Measurements from ENCODE around the gene C12orf42. TPM values are rescaled to one million over a fixed set of nuclear protein-coding genes. Genes with fewer than 3 reads are reported as not detected.

C12orf42 gene
- total RNA-seq, 4 donors from 2014 or later, result not detected

DNA sequence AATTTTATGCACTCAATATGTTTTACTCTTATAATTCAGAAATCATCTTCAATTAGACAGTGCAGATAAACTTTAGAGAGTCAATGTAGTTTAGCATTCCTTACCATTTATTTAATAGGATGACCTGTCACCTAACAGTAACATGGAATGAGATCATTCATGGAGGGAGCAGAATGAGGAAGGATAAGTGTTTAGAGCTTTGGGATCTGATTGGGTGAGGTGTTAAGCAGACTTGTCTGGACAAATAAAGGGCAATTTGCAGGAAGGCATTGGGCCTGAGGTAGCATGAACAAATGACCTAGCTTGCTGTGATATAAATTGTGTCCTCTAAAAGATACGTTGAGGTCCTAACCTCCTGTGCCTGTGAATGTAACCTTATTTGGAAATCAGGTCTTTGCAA lies 187.4 kb downstream of the C12orf42 start:
- intact Hi-C loops (cut with DNase I; ENCODE audit: low total_unique reads), result no loop called here
- no peak for TF ChIP-seq POLR2A (IDR thresholded peaks at IDR 0.05)
- TF ChIP-seq, protein P1, sequence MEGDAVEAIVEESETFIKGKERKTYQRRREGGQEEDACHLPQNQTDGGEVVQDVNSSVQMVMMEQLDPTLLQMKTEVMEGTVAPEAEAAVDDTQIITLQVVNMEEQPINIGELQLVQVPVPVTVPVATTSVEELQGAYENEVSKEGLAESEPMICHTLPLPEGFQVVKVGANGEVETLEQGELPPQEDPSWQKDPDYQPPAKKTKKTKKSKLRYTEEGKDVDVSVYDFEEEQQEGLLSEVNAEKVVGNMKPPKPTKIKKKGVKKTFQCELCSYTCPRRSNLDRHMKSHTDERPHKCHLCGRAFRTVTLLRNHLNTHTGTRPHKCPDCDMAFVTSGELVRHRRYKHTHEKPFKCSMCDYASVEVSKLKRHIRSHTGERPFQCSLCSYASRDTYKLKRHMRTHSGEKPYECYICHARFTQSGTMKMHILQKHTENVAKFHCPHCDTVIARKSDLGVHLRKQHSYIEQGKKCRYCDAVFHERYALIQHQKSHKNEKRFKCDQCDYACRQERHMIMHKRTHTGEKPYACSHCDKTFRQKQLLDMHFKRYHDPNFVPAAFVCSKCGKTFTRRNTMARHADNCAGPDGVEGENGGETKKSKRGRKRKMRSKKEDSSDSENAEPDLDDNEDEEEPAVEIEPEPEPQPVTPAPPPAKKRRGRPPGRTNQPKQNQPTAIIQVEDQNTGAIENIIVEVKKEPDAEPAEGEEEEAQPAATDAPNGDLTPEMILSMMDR (IDR thresholded peaks at IDR 0.05), result no peak
- no peak for DNase-seq (ENCODE audit: low spot score in 2 of 2)
- H3K4me3 ChIP-seq (ENCODE audit: low read depth, poor library complexity, severe bottlenecking), result no peak overlapping the region
- 51 to 62% methylated on average over 1 of the region's 1 CpG for WGBS, 2 donors

DNA sequence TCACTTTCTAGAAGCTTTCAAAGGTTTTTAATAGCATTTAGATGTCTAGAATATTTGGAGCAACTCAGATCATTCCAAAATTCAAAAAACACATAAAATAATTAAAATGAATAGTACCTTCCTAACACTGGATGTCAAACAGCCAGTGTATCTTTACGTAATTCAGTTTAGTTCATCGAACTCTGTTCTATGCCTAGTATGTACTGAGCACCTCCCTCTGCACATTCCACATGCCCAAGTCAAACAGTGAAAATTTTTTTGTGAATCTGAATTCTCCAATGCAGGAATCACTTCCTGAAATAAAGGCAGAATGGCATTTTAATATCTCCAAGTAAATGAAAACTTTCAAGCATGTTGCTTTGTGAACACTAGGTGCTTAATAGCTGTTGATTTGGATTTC lies 192.3 kb downstream of the C12orf42 start:
- WGBS, 2 donors, result 79 to 91% methylated on average over 2 of the region's 2 CpGs

DNA sequence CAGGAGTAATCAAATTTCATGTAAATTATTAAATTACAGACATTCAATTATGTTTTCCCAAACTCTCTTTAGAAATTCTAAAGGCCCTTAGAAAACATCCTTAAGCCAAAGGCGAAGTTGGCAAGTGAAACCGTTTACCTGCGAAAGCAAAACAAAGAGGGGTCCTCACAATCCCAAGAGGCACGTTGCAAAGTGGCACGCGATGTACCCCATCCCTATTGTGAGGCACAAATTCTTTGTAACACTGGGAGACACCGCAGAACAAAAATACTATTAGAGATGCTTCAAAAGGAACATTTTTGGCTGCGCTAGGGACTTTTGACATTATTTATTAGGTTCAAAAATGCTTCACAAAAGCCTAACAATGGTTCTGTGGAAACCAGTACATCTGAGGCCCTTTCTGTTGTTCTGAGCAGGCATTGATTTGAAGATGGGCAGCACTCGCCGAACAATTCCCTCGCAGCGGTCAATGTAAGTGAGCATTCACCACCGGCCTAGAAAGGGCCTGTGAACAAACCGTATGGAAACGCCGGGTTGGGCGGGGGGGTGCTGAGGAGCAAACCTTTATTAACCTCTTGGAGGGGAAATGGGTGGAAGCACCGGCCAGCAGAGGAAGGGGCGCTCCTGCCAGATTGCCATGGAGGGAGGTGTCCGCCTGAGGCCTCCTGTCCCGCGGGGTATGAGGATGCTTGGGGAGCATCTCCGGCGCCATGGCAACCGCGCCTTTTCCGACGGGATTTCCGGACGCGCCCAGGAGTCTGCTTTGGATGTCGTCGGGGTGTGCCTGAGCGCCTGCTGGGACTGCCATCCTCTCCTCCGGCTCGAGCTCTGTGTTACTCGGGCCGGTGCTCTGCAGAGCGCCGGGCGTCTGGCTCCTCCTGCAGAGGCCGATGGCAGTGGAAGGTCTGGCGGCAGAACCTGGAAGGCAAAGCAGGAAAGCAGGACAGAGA lies 193.9 kb downstream of the C12orf42 start:
- intact Hi-C loops (cut with DNase I; ENCODE audit: low total_unique reads), result no loop called here
- whole genome bisulfite sequencing, 2 donors, result 17 to 19% methylated on average over 33 to 35 of the region's 43 CpGs
- no peak overlapping the region for H3K4me3 ChIP-seq (ENCODE audit: low read depth, poor library complexity, severe bottlenecking)
- DNase-seq (ENCODE audit: low spot score in 2 of 2), result no peak
- no peak for TF ChIP-seq POLR2A (IDR thresholded peaks at IDR 0.05)
- TF ChIP-seq, protein P1 (IDR thresholded peaks at IDR 0.05), result no peak

More for the DNA sequence above, 192.3 kb downstream of the C12orf42 start:
- intact Hi-C loops (cut with DNase I; ENCODE audit: low total_unique reads), result no loop called here
- no peak for TF ChIP-seq POLR2A (IDR thresholded peaks at IDR 0.05)
- TF ChIP-seq, protein P1 (IDR thresholded peaks at IDR 0.05), result no peak
- H3K4me3 ChIP-seq (ENCODE audit: low read depth, poor library complexity, severe bottlenecking), result no peak overlapping the region
- DNase-seq (ENCODE audit: low spot score in 2 of 2), result no peak

DNA sequence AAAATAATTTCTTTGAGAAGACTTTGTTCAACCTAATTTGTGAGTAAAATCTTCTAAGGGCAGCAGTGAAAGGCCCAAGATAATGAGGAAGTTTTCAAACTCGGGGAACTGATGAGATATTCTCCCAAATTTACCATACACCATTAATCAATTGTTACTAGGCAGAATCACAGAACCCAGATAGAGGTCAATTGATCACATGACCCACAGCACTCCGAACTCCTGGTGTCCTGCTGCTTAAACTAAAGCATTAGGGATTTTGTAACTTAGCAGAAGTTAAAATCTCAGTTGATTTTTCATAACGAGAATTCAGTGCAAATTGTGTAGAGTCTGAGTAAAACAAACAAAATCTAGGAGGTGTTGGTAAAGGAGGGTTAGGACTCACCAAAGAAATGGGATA lies 207.8 kb downstream of the C12orf42 start:
- no peak overlapping the region for H3K4me3 ChIP-seq (ENCODE audit: low read depth, poor library complexity, severe bottlenecking)
- TF ChIP-seq, protein P1 (IDR thresholded peaks at IDR 0.05), result no peak
- no peak for TF ChIP-seq POLR2A (IDR thresholded peaks at IDR 0.05)
- intact Hi-C loops (cut with DNase I; ENCODE audit: low total_unique reads), result no loop called here
- DNase-seq (ENCODE audit: low spot score in 2 of 2), result no peak
- WGBS, 2 donors, result 58 to 69% methylated on average over 3 of the region's 3 CpGs

DNA sequence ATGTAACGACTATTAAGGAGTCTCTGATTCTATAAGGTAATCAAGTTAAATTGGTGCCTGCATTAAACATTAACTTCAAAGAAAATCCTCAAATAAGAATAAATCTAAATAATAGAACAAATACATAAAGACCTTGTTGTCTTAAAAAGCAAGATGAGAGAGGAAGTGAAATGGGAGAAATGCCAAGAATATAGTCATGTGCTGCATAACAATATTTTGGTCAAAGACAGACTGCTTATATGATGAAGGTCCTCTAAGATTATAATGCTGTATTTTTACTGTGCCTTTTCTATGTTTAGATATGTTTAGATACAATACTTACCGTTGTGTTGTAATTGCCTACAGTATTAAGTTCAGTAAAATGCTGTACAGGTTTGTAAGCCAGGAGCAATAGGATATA lies 213.6 kb downstream of the C12orf42 start:
- H3K4me3 ChIP-seq (ENCODE audit: low read depth, poor library complexity, severe bottlenecking), result no peak overlapping the region
- no peak for TF ChIP-seq POLR2A (IDR thresholded peaks at IDR 0.05)
- TF ChIP-seq, protein P1 (IDR thresholded peaks at IDR 0.05), result no peak
- 78 to 82% methylated on average over 2 of the region's 2 CpGs for WGBS, 2 donors
- intact Hi-C loops (cut with DNase I; ENCODE audit: low total_unique reads), result no loop called here
- no peak for DNase-seq (ENCODE audit: low spot score in 2 of 2)

Data from lower leg skin (tissue), 4 donors.